ENCODE measurements around the gene PDLIM7.
A peak's percentile ranks its signal among the peaks of the same experiment; 100 is the strongest.

PDLIM7 gene

DNA sequence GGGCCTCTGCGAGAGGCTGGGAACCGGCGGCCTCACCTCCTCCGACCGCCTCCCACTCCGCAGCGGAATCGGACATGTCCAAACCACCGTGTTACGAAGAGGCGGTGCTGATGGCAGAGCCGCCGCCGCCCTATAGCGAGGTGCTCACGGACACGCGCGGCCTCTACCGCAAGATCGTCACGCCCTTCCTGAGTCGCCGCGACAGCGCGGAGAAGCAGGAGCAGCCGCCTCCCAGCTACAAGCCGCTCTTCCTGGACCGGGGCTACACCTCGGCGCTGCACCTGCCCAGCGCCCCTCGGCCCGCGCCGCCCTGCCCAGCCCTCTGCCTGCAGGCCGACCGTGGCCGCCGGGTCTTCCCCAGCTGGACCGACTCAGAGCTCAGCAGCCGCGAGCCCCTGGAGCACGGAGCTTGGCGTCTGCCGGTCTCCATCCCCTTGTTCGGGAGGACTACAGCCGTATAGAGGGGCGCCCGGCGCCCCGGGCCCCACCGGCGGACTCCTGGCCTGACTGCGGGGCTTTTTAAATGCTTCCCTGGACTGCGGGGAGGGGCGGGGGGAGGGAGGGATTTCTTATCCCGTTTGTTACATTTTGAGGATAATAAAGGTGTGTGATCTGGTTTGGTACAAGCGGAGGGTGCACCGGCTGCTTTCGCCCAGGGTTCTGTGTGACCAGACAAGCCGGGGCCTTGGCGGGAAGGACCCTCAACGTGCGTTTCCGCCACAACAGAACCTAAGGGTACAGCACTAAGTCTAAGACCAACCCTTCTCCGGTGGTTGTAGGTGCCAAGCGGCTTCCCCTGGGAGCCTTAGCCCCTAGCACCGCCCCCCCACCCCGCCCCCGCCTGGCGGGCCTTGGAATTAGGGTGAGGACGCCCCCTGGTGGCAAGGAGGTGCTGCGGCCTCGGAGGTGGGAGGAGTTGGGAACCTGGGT is 41.5 kb downstream of the PDLIM7 start:
- DNase-seq (ENCODE audit: low read depth) = peak; percentile 97

DNA sequence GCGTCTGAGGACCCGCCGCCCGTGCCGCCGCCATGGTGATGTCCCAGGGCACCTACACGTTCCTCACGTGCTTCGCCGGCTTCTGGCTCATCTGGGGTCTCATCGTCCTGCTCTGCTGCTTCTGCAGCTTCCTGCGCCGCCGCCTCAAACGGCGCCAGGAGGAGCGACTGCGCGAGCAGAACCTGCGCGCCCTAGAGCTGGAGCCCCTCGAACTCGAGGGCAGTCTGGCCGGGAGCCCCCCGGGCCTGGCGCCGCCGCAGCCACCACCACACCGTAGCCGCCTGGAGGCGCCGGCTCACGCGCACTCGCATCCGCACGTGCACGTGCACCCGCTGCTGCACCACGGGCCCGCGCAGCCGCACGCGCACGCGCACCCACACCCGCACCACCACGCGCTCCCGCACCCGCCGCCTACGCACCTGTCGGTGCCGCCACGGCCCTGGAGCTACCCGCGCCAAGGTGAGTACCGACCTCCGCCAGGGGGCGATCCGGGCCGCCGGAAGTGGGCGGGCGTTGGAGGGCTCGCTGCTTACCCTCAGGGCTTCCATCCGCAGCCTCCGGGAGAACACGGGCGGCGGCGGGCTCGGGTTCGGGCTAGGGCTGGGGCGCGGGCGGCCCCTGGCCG is 42.3 kb downstream of the PDLIM7 start:
- DNase-seq (ENCODE audit: low read depth) = peak; percentile 86

DNA sequence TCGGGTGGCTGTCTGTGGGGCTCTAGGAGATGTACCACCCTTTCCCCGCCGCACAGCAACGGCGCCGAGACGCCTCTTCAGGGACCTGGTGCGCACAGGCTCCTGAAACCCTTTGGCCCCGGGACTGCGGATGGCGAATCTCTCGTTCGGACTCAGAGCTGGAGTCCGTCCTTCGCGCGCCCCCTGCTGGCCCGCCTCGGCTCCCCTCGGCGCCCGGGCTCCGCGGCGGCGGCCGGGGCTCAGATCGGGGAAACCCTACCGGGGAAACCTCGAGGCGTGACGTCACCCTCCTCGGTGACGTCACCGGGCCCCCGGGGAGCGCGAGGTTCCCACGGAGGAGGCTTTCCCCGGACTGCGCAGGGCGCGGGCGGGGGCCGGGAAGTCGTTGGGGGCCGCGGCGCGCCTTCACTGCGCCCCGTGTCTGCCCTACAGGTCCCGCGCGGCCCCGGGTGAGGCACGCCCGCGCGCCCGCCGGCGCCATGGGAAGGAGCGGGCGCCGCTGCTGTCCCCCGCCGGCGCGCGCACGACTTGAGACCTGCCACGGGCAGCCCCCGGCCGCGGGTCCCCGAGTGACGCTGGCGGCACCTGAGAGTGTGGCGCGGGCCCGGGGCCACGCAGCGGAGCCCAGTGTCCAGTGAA is 42.9 kb downstream of the PDLIM7 start:
- DNase-seq (ENCODE audit: low read depth) = peak; percentile 91

DNA sequence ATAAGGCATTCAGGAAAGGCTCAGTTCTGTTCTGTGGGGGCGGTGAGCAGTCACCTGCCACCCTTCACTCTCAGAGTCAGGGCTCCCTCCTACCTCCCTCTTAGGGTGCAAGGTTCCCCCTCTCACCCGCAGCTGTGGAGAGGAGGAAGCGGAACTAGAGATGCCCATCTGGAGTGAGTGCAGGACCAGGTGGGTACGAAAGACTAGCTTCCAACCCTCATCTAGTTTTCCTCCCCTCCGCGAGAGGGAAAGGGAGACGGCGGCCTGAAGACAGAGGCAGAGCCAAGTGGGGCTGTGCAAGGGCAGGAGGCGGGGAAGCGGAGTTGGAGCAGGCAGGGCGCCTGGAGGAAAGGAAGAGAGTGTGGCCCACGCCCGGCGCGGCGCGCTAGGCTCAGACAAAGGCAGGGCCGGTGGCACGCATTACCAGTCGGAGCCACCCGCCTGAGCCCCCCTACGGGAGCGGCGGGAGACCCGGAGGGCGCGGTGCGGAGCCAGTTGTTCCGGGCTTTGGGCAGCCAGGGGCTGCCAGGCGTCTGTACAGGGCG is 43.5 kb downstream of the PDLIM7 start:
- no peak for DNase-seq (ENCODE audit: low read depth)

DNA sequence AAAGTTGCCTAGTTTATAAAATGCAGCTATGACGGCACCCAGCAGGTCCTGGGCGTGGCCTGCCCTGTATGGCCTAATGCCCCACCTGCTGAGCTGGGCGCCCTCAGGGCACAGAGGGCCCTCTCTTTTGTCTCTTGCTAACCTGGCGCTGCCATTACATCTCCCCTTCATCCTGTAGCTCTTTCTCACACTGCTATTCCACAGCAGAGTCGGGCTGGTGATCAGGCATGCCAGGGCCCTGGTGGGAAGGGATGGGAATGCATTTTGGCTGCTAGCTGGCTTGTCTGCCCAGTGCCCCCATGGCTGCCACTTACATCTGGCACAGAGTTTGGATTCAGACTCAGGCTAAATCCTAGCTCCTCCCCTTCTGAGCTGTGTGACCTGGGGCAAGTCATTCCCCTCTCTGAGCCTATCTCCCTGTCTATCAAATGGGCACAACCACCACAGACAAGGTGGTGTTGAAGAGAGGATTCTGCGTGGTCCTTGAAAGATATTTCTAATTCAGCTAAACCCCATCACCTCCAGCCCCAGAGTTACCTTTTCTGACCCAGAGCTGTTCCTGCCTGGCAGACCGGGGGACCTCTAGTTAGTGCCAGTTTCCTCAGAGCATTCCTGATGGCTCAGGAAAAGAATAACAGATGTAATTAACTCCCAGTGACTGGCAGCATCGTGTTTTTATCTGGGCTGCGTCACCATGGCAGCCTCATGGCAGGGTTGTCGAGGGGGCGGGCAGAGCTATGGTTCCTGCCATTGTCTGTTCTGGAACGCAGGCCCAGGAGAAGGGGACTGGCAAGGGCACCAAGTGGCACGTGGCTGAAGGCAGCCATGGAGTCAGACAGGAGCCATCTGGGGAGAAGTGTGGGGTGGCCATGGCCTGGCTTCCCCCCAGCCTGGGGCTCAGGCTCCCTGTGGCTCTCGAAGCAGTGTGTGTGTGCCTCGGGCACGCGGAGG is 44.4 kb downstream of the PDLIM7 start:
- DNase-seq (ENCODE audit: low read depth) = no peak

DNA sequence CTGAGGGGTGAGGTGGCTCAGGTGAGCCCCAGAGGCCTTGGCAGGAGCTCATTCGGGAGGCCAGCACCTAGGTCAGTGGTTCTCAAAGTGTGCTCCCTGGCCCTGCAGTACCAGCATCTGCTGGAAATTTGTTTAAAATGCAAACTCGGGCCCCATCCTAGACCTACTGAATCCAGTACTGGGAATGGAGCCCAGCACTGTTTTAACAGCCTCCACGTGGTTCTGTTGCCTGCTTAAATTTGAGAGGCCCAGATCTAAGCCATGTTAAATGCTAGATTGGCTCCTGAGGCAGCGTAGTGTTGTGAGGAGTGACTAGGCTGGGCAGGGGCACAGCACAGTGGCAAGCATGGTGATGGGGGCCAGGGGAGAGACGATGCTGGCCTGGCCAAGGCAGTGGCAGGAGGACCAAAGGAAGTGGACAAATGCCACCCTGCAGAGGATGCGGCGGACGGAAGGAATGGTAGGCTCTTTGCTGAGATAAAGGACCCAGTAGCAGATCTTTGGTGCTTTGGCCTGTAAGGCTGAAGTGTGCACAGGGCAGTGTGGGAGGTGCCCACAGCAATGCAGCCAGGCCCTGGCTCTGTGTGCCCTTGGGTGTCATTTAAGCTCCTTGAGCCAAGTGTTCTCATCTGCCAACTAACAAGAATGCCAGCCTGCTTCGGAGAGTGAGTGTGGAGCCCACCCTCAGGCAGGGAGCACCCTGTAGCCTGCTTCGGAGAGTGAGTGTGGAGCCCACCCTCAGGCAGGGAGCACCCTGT is 46.6 kb downstream of the PDLIM7 start:
- DNase-seq (ENCODE audit: low read depth) = no peak

DNA sequence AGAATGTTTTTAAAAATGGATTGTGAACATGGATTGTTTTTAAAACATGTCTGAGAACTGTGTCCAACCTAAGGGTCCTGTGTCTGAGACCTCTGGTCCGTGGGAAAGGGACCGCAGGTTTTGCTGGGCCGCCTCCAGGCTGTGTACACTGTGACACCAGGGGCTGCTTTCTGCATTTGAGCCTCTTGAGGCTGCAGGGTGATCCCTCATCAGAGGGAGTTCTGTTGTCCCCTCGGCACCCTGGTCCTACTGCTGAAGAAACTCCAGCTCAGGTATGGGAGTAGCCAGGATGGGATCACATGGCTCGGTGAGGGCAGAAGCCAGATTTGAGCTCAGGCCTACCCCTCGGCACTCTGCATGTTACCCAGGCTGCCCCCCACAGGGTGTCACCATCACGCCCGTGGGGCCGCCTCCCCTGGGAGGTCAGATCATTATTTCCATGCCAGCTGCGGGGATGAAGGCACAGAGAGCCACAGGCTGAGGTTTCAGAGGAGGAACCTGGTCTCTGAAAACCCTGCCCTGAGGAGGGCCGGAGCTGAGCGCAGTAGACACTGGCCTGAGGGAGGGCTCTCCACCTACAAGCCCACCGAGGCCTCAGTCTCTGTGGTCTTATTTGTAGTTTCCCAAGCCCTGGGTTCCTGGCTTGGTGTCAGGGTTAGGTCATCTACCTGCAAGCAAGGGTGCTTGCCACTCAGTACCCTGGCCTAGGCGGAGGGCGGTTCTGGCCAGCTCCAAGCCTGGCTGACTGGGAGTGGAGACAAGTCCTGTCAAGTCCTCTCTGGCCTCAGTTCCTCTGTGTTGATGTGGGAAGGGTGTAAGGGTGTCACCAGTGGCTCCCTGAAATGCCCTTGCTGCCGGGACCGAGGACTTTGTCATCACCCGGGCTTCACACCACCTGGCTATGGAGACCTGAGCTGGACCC is 48.0 kb downstream of the PDLIM7 start:
- no peak for DNase-seq (ENCODE audit: low read depth)

DNA sequence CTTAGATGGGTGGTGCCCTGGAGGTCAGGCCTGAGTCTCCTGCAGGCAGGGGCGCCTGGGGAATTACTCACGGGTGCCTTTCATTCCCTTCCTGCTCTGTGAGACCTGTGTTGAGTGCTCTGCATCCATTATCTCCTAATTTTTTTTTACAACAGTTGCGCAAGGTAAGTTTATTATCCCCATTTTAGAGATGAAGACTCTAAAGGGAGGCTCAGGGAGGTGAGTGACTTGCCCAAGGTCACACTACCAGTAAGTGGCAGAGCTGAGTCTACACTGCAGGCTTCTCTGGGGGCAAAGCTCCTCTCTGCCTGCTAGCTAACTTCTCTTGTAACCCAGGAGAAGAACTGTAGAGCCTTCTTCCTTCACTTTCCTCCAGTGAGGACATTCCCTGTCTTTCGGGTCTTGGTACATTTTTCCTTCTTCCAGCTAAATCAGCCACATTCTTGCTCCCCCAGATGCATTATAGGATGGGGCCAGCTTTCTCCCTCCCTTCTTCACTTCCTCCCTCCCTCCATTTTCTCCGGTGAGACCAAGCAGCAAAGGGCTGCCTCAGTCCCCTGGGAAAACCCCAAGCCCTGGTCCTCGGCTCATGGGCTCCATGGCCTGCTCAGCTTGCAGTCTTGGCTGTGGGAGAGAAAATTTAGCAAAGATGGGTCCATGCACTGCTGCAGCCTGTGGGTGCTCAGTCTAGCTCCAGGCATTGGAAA is 49.0 kb downstream of the PDLIM7 start:
- no peak for DNase-seq (ENCODE audit: low read depth)

DNA sequence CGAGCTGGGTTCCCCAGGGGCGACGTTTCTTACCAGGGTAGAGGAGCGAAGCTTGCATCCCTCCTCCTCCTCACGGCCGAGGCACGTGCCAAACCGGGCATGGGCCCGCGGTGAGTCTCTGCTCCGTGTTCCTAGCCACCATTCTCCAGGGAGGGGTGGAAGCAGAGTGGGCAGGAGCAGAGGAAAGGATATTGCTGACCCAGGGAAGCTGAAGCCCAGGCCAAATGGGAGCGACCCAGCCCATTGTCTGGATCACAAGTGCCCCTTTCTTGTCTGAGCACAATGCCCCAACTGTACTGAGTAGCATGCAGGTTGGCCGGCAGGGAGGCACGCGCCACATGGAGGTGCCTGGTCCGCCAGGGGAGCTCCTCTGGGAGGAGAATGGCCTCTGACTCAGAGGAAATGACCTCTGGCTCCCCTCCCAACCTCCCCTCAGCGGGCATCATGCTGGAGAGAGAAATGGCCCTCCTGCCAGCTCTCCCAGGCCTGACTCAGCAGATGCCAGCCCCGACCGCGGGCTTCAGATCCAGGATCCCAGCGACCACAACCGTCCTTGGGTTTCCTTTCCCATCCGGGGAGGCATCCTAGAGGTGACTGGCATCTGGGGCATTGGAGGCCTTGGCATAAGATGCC is 49.7 kb downstream of the PDLIM7 start:
- no peak for DNase-seq (ENCODE audit: low read depth)

DNA sequence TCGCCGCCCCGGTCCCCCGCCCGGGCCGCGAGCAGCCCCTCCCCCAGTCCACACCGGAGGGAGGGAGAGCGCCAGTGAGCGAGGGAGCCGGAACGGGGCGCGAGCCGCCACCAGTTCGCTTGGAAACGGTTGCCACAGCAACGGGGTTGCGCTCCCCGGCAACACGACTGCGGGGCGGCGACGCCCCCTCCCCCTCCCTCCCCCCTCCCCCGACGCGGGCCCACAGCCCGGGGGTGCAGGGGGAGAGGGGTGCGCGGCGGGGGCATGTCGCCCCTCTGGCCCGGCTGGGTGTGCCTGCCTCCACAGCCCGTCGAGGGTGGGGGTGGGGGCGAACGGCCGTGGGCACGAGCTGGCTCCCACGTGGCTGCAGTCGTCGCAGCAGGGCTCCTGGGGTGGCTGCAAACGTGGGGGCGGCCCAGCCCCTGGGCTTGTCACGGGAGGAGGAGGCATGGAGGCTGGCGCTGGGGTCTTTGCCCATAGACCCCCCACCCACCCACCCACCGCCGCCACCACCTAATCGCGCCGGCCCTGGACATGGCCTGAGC is 50.3 kb downstream of the PDLIM7 start:
- no peak for DNase-seq (ENCODE audit: low read depth)

DNA sequence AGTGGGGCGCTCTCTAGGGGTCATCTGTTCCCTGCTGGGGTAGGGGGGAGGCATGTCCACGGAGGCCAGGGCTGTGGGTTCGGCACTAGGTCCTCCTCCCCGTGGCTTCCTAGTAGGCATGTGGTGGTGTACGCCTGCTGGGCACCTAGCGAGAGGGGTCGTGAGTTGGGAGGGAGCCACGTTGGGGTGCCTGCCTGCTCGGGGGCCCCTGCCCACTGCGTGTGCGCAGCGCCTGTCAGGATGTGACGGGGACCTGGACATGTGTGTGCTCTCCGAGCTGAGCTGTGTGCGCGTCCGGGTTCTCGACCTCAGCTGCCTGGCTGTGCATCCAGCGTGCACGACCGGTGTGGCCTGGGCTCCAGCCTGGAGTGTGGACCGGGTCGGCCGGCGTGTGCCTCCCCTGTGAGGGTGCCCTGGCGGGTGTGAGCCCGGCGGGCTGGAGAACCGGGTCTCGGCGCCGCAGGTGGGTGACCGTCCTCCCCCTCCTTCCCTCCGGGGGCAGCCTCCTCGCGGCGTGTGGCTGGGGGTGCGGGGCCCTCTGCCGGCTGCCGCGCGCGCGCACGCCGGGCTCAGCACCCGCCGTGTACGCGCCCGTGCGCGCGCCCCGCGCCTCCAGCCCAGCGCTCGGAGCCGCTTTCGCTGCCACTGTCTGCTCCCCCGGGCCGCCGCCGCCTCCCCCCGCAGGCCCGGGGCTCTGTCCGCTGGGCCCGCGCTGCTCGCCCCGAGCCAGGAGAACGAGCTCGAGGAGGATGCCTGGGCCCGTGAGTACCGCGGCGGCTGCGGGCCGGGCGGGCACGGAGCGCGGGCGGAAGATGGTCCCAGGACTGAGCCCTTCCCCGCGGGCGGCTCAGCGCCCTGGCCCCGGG is 51.0 kb downstream of the PDLIM7 start, which contains the start of gene PRR7:
Gene PRR7 (plus strand): TSS at position 615 of the 866 bp plus-strand sequence. CDS start 8,254 bp downstream, outside the sequence.
- DNase-seq (ENCODE audit: low read depth) = peak; percentile 45

DNA sequence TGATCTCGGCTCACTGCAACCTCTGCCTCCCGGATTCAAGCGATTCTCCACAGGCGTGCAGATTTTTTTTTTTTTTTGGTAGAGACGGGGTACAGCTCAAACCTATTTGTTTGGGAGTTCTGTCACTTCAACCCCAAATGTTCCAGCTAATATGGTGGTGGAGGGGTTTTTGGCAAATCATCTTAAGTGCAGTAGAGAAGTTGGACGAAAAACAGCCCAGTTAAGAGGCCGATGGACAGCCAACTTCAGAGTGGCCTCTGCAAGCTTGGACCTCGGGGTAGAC is 51.5 kb downstream of the PDLIM7 start:
- DNase-seq (ENCODE audit: low read depth) = no peak

DNA sequence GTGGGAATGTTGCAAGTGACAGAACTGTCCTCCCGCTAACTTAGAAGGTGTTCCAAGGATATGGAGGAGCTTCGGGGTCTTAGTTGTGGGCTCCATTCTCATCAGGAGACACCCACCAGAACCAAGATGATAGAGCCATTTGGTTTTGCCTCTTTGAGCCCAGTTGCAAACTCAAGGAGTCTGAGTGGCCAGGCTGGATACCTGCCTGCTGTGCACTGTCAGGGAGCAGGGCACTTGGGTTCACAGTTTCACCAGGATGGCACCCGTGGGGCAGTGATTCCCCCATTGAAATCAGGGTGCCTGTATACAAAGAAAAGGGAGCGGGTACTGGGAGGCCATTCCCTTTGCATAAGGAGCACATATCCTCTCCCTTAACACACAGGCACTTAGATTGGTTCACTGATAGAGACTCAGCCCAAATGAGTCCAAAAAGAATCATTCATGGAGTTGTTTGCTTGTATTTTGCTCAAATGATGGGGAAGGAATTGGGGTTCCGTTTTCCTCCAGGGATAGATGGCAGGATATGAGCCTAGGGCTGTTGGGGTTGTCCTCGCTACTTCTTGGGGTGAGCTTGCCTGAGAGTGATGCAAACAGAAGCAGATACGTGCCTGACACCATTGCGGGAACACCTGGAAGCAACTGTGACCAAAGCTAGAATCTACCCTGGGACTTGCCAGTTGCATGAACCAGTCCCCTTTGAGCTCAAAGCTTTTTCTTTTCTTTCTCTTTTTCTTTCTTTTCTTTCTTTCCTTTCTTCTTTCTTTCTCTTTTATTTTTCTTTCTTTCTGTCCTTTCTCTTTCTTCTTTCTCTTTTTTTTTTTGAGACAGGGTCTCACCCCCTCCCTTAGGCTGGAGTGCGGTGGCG is 52.1 kb downstream of the PDLIM7 start:
- no peak for DNase-seq (ENCODE audit: low read depth)

DNA sequence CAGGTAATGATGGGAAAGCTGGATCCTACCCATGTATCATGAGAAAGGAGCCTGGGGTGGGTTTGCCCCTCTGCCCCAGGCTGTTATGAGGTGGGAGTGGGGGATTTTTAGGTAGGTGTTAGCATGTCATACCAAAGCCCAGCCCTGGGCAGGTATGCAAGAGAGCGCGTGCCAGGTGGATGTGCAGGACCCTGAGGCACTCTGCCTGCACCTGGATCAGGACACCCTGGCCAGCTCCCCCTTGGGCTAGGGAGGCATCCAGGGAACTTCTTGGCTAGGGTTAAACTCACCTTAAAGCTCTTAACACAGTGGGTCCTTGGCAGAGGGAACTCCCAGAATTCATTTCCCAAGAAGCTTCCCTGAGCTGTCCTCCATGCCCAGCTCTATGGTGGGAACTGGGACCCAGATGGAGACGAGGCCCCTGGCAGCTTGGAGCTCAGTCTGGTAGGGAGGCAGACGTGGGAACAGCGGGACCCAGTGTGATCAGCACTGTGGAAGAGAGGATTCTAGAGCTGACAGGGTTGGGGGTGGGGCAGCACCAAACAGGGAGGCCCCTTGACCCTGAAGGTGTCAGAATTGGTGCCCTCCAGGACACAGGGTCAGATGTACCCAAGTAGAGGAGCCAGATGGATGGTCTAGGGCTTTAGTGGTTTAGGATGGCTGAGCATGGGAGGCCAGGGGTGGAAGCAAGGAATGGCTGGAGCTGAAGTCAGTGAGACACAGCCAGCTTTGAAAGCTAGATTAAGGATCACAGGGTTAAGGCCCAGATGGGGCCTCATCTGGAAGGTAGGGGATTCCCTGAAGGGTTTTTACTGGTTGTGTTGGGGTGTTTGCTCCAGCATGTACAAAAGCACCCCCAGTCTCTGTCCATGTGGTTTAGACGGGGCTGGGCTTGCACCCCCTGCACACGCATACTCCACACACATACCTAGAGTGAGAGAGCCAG is 53.0 kb downstream of the PDLIM7 start:
- no peak for DNase-seq (ENCODE audit: low read depth)

Data from stimulated activated CD8-positive, alpha-beta memory T cell treated with anti-CD3 and anti-CD28 coated beads, Interleukin-12 subunit alpha, Interleukin-12 subunit beta, amount 100 ng/mL, for 1 hour (primary cell).